CD1c-positive myeloid dendritic cell (primary cell): ENCODE measurements around the gene STARD10.

ENCODE experiments used
- DNase-seq: peaks from one replicate; pipeline ENCODE4 v3.0.0-alpha.2; 2016; ENCODE audit errors: extremely low spot score

STARD10 gene

GRCh38 chr11:72745511-72745910, 48.3 kb downstream of the STARD10 start:
- DNase-seq = no peak

- DNase-seq = peak; percentile 35
Measured at GRCh38 chr11:72744474-72744873, 49.4 kb downstream of the STARD10 start.

- DNase-seq = peak; percentile 71
Measured at GRCh38 chr11:72743321-72744221, 50.3 kb downstream of the STARD10 start.

- no peak for DNase-seq
Measured at GRCh38 chr11:72742513-72743320, 51.1 kb downstream of the STARD10 start.

GRCh38 chr11:72741849-72742512, 51.9 kb downstream of the STARD10 start:
- no peak for DNase-seq

GRCh38 chr11:72741429-72741833, 52.4 kb downstream of the STARD10 start:
- DNase-seq = peak; percentile 90

- no peak for DNase-seq
Measured at GRCh38 chr11:72740562-72741428, 53.1 kb downstream of the STARD10 start.

GRCh38 chr11:72740060-72740424, 53.8 kb downstream of the STARD10 start:
- DNase-seq = no peak

- DNase-seq = peak; percentile 65
Measured at GRCh38 chr11:72739240-72740059, 54.4 kb downstream of the STARD10 start.

- peak; percentile 88 for DNase-seq
Measured at GRCh38 chr11:72738199-72739141, 55.4 kb downstream of the STARD10 start.

GRCh38 chr11:72737336-72737735, 56.5 kb downstream of the STARD10 start:
- DNase-seq = peak; percentile 57

GRCh38 chr11:72736452-72737069, 57.3 kb downstream of the STARD10 start:
- peak; percentile 94 for DNase-seq

- DNase-seq = peak; percentile 70
Measured at GRCh38 chr11:72735495-72736027, 58.3 kb downstream of the STARD10 start.

GRCh38 chr11:72732329-72732728, 61.5 kb downstream of the STARD10 start:
- no peak for DNase-seq

GRCh38 chr11:72730737-72731136, 63.1 kb downstream of the STARD10 start:
- no peak for DNase-seq

- DNase-seq = no peak
Measured at GRCh38 chr11:72730243-72730642, 63.6 kb downstream of the STARD10 start.

GRCh38 chr11:72727521-72727920, 66.3 kb downstream of the STARD10 start:
- DNase-seq = peak; percentile 74
